Kidney epithelial cell (primary cell): ENCODE measurements around the gene ASH1L. TPM values are rescaled to one million over a fixed set of nuclear protein-coding genes. Genes with fewer than 3 reads are reported as not detected.
"Not testable (repeated sequence)": the region's sequence is repeated elsewhere in the genome, so short reads cannot be mapped to it uniquely, and the experiment has no call there.

Experiments
- DNase-seq: peaks from one replicate; pipeline ENCODE4 v3.0.0-alpha.2; 2010; ENCODE audit warnings: low read depth
- H3K27me3 ChIP-seq: 2 replicates; pipeline ENCODE4 v1.6.0; 2011; ENCODE audit warnings: low read length; ENCODE audit not compliant: control insufficient read depth, insufficient read depth
- H3K36me3 ChIP-seq: 2 replicates; pipeline ENCODE4 v1.5.1; 2011; ENCODE audit warnings: low read length; ENCODE audit not compliant: control insufficient read depth, insufficient read depth
- H3K4me3 ChIP-seq: 2 replicates; pipeline ENCODE4 v1.5.1; 2011; ENCODE audit warnings: low read depth, mild to moderate bottlenecking, control low read depth, low read length
- total RNA-seq: library from RNA; depleted of rRNA; stranded (reverse); fragments of >200 nt; gene quantifications from 2 replicates; pipeline ENCODE4 v1.2.3, GENCODE V29; 2015
- TF ChIP-seq, protein P1 (sequence below): IDR thresholded peaks from 2 replicates; pipeline ENCODE4 v1.5.1; 2011; ENCODE audit warnings: mild to moderate bottlenecking, moderate library complexity, low read length, control low read depth, inconsistent platforms; ENCODE audit not compliant: insufficient read depth, poor library complexity, severe bottlenecking

Gene ASH1L
- total RNA-seq, 1 donor from 2014 or later, result 19.5 TPM

DNA sequence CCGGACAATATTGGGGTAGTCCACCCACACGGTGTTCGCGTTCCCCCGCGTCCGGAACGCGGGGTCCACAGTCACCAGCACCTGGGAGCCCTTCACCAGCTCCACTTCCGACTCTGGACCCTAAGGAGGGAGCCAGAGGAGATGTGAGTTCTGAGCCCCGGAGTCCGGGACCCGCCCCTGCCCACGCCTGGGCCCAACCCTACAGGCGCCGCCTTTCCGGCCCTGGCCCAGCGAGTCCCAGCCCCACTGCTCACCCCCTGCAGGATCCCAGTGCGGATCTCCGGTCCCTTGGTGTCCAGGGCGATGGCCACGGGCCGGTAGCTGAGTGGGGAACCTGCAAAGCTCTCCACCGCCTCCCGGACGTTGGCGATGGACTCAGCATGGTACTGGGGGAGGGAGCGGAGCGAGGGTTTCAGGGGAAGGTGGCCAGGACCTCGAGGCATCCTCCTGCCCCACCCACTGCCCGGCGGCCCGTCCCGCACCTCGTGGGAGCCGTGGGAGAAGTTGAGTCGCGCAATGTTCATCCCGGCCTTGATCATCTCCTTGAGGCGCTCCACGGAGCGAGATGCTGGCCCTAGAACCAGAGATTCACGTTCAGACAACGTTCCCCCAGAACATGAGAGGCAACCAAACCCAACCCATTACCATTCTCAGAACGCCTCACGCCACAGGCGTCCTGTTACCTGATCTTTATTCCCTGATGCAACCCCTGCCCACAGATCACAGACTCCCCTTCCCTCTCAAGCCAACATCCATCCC lies 267.2 kb downstream of the ASH1L start:
- peaks cover 40% of the 10 kb centered on the region for H3K27me3 ChIP-seq
- TF ChIP-seq, protein P1, sequence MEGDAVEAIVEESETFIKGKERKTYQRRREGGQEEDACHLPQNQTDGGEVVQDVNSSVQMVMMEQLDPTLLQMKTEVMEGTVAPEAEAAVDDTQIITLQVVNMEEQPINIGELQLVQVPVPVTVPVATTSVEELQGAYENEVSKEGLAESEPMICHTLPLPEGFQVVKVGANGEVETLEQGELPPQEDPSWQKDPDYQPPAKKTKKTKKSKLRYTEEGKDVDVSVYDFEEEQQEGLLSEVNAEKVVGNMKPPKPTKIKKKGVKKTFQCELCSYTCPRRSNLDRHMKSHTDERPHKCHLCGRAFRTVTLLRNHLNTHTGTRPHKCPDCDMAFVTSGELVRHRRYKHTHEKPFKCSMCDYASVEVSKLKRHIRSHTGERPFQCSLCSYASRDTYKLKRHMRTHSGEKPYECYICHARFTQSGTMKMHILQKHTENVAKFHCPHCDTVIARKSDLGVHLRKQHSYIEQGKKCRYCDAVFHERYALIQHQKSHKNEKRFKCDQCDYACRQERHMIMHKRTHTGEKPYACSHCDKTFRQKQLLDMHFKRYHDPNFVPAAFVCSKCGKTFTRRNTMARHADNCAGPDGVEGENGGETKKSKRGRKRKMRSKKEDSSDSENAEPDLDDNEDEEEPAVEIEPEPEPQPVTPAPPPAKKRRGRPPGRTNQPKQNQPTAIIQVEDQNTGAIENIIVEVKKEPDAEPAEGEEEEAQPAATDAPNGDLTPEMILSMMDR, result no peak
- H3K4me3 ChIP-seq, result no peak overlapping the region
- no peak for DNase-seq
- no peaks in the 10 kb centered on the region for H3K36me3 ChIP-seq

DNA sequence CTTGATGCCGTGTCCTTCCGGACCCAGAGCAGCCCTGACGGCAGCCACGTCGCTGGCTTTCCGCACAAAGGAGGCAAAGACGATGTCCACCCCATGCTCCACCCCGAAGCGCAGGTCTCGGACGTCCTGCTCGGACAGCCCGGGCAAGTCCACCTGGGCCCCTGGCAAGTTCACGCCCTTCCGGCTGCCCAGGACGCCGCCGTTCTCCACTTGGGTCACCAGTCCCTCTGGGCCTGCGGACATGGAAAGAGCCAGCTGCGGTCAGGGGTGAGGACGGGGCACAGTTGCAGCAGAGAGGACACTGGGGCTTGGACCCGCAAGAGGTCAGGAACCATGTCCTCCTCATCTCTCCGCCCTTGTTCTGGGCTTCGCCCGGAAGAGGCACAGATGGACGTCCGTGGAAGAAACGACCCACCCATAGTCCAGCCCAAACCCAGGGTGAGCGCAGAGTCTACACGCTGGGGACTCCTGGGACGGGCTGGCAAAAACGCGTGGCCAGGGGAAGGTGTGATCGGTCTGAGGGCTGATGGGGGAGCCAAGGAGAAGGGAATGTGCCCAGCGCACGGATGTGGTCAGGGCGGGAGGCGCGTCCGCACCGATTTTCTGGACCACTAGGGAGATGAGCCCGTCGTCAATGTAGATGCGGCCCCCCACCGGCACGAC lies 268.0 kb downstream of the ASH1L start:
- no peak for DNase-seq
- H3K27me3 ChIP-seq, result peaks cover 40% of the 10 kb centered on the region
- H3K4me3 ChIP-seq, result no peak overlapping the region
- TF ChIP-seq, protein P1, result no peak
- no peaks in the 10 kb centered on the region for H3K36me3 ChIP-seq

DNA sequence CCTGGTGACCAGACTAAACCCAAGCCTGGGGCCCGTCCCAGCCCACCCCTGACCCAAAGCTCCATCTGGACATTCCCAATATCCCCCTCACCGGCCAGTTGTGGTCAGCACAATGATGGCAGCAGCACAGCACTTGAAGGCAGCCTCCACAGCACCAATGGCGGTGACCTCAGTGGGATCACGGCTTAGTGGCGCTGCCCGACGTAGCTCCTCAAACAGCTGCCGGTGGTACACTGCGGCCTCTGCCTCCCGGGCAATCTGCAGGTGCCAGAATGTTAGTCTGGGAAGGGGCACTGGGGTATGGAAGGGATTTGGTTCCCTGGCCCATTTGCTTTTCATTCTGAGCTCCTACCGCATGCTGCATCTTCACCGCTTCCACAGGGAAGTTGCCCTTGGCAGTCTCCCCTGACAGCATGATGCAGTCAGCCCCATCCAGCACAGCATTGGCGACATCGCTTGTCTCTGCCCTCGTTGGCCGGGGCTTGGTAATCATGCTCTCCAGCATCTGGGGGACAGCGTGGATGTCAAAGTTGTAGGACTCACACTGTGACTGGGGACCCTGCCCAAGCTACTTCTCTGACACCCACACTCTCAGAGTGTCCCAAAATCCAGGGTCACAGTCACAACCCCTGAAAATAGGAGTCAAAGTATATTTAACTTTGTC lies 269.4 kb downstream of the ASH1L start:
- Histone ChIP-seq H3K36me3 (no peaks in the 10 kb centered on the region), H3K4me3 (no peak overlapping the region), H3K27me3 (peaks cover 40% of the 10 kb centered on the region)
- no peak for DNase-seq
- TF ChIP-seq, protein P1, result no peak

DNA sequence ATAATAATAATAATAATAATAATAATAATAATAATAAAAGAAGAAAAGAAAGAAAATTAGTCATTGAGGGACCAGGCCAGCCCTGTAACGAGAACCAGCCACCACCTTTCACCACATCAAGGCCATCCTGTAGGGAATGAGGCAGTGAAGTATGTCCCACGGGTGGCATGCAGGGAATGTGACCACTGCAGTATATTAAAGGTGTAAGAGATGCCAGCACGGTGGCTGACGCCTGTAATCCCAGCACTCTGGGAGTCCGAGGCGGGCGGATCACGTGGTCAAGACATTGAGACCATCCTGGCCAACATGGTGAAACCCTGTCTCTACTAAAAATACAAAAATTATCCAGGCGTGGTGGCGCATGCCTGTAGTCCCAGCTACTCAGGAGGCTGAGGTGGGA lies 271.6 kb downstream of the ASH1L start:
- H3K27me3 ChIP-seq, result peaks cover 32% of the 10 kb centered on the region
- not testable (repeated sequence) for H3K36me3 ChIP-seq, H3K4me3 ChIP-seq, DNase-seq

DNA sequence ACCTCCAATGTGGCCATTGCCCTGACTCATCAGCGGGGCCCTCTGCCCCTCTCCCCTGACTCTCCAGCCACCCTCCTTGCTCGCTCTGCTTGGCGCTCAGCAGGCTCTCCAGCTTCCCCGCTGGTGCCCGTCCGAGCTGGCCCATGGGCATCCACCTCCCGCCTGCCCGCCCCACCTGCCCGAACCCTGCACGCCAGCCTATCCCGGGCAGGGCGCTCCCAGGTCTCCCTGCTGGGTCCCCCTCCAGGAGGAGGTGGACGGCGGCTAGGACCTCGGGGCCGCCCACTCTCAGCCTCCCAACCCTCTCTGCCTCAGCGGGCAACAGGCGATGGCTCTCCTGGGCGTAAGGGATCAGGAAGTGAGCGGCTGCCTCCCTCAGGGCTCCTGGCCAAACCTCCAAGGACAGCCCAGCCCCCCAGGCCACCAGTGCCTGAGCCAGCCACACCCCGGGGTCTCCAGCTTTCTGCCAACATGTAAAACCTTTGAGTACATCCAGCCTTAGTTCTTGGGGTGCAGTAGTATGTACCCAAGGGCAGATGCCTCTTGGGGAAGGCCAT lies 274.5 kb downstream of the ASH1L start:
- H3K27me3 ChIP-seq, result peaks cover 9% of the 10 kb centered on the region
- no peak for DNase-seq
- TF ChIP-seq, protein P1, result no peak
- no peaks in the 10 kb centered on the region for H3K36me3 ChIP-seq
- no peak overlapping the region for H3K4me3 ChIP-seq

DNA sequence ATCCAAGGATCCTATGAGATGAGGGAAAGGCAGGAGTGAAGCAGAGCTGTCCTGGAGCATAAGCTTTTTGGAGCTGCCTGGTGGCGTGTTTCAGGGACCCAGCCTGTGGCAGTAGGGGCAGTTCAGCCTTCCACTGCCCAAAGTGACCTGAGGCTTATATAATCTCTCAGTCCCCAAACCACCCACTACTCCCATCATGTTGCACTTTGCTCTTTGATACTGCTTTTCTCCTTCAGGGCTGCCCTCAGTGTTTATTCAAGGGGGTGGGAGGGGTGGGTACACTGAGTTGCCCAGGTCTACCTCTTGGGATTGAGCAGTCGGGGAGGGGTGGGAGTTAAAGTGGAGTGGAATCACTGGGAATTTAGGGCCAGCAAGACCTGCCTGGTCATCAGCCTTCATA lies 276.1 kb downstream of the ASH1L start:
- no peak for DNase-seq
- Histone ChIP-seq H3K36me3 (no peaks in the 10 kb centered on the region), H3K27me3 (peaks cover 2% of the 10 kb centered on the region), H3K4me3 (no peak overlapping the region)
- TF ChIP-seq, protein P1, result no peak
